ENCODE data around the gene DPPA3. TPM values are rescaled to one million over a fixed set of nuclear protein-coding genes. Genes with fewer than 3 reads are reported as not detected.

DPPA3 gene
- total and polyA plus RNA-seq, 2 of the 13 experiments (the other 11 are each of a cell fraction or from before 2014, with no cell fraction given) = not detected

GRCh38 chr12:7693793-7694192 lies 17.4 kb upstream of the DPPA3 start:
- no peaks in the 10 kb centered on the region for H4K20me1 ChIP-seq (ENCODE audit: insufficient read depth, low read length)
- DNase-seq (ENCODE audit: low spot score) (no peak), FAIRE-seq (no peak), ATAC-seq (no peak)
- intact Hi-C loops (cut with micrococcal nuclease; ENCODE audit: unreplicated experiment) = no loop called here
- no peak overlapping the region for H3K4me2 ChIP-seq (ENCODE audit: low read depth, low read length)
- no TSS peak for BruUV-seq (replicated peaks)
- H3K27ac ChIP-seq (ENCODE audit: extremely low read length, insufficient read depth, low read length) = no peak overlapping the region
- in situ Hi-C loops (cut with HindIII; ENCODE audit: extremely low pct_ligation_motif_present, low pct_unique_long_range_greater_than_20kb) = no loop called here
- H3K9me3 ChIP-seq (ENCODE audit: low read length) = no peaks in the 10 kb centered on the region
- ChIA-PET POLR2A (no interaction called here), CTCF (ENCODE audit: low intra/inter-chr PET ratio, low total read pairs) (no interaction called here)
- no peaks in the 10 kb centered on the region for H3K4me1 ChIP-seq (ENCODE audit: insufficient read depth, low read length)
- WGBS (ENCODE audit: low lambda C conversion rate) = 73% methylated on average over 6 of the region's 6 CpGs
- H3K27me3 ChIP-seq (ENCODE audit: control insufficient read depth in 1 of 2, insufficient read depth in 2 of 2, low read length in 2 of 2) = 0 out of 5 replicates have a peak, but pooled peaks cover 0 to 4% of the 10 kb centered on the region in 2 experiments
- H3K36me3 ChIP-seq (replicated peaks in 1 of 2; ENCODE audit: control insufficient read depth in 1 of 2, insufficient read depth in 2 of 2, low read length in 2 of 2) = no peaks in the 10 kb centered on the region
- H3K4me3 ChIP-seq (replicated peaks in 1 of 3; ENCODE audit: insufficient read depth in 1 of 3, low read depth in 2 of 3, low read length in 3 of 3) = no peak overlapping the region
- H2AFZ ChIP-seq (ENCODE audit: low read length) = no peak overlapping the region
- H3K9ac ChIP-seq (ENCODE audit: insufficient read depth, low read depth, low read length) = no peak overlapping the region
- no peaks in the 10 kb centered on the region for H3K79me2 ChIP-seq (ENCODE audit: insufficient read depth, low read length)
- TF ChIP-seq ZBTB40 (IDR thresholded peaks at IDR 0.05) = no peak
- no peak for TF ChIP-seq ZBTB40 (CRISPR knock-in tag; IDR thresholded peaks at IDR 0.05)
- TF ChIP-seq, protein P1, sequence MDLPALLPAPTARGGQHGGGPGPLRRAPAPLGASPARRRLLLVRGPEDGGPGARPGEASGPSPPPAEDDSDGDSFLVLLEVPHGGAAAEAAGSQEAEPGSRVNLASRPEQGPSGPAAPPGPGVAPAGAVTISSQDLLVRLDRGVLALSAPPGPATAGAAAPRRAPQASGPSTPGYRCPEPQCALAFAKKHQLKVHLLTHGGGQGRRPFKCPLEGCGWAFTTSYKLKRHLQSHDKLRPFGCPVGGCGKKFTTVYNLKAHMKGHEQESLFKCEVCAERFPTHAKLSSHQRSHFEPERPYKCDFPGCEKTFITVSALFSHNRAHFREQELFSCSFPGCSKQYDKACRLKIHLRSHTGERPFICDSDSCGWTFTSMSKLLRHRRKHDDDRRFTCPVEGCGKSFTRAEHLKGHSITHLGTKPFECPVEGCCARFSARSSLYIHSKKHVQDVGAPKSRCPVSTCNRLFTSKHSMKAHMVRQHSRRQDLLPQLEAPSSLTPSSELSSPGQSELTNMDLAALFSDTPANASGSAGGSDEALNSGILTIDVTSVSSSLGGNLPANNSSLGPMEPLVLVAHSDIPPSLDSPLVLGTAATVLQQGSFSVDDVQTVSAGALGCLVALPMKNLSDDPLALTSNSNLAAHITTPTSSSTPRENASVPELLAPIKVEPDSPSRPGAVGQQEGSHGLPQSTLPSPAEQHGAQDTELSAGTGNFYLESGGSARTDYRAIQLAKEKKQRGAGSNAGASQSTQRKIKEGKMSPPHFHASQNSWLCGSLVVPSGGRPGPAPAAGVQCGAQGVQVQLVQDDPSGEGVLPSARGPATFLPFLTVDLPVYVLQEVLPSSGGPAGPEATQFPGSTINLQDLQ (CRISPR knock-in tag; IDR thresholded peaks at IDR 0.05) = no peak
- TF ChIP-seq, protein P2, sequence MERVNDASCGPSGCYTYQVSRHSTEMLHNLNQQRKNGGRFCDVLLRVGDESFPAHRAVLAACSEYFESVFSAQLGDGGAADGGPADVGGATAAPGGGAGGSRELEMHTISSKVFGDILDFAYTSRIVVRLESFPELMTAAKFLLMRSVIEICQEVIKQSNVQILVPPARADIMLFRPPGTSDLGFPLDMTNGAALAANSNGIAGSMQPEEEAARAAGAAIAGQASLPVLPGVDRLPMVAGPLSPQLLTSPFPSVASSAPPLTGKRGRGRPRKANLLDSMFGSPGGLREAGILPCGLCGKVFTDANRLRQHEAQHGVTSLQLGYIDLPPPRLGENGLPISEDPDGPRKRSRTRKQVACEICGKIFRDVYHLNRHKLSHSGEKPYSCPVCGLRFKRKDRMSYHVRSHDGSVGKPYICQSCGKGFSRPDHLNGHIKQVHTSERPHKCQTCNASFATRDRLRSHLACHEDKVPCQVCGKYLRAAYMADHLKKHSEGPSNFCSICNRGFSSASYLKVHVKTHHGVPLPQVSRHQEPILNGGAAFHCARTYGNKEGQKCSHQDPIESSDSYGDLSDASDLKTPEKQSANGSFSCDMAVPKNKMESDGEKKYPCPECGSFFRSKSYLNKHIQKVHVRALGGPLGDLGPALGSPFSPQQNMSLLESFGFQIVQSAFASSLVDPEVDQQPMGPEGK (CRISPR knock-in tag; IDR thresholded peaks at IDR 0.05) = no peak
- no peak for TF ChIP-seq ATF7 (IDR thresholded peaks at IDR 0.05)
- no peak for TF ChIP-seq ATF7 (CRISPR knock-in tag; IDR thresholded peaks at IDR 0.05)
- no peak for TF ChIP-seq ZNF775 (CRISPR knock-in tag; IDR thresholded peaks at IDR 0.05; ENCODE audit: borderline replicate concordance)
- no peak for TF ChIP-seq DNMT1 (CRISPR knock-in tag; IDR thresholded peaks at IDR 0.05)
- no peak for TF ChIP-seq SIN3B (IDR thresholded peaks at IDR 0.05; ENCODE audit: low read length)
- TF ChIP-seq ETV5 (CRISPR knock-in tag; IDR thresholded peaks at IDR 0.05; ENCODE audit: borderline replicate concordance) = no peak

Measured in HepG2 (cell line).